Liver (tissue), 9 donors: ENCODE results near the gene SCN1B. TPM values are rescaled to one million over a fixed set of nuclear protein-coding genes. Genes with fewer than 3 reads are reported as not detected.

Experiments used
- DNase-seq: peaks from one replicate; pipeline ENCODE4 v3.0.0-alpha.2; 2017; ENCODE audit warnings: low spot score
- H3K27ac ChIP-seq, 2 donors: one replicate each; pipeline ENCODE4 v1.7.0; 2013; ENCODE audit warnings: inconsistent platforms in 2 of 2, low read length in 2 of 2, control low read depth in 1 of 2, low read depth in 1 of 2, mild to moderate bottlenecking in 1 of 2
- H3K27me3 ChIP-seq, 4 donors: one replicate each; pipeline versions ENCODE4 v1.6.1 to v1.7.0; 2013; ENCODE audit warnings: low read length in 3 of 4, inconsistent platforms in 1 of 4, mild to moderate bottlenecking in 1 of 4, moderate library complexity in 1 of 4; ENCODE audit not compliant: control insufficient read depth in 4 of 4, insufficient read depth in 4 of 4
- H3K36me3 ChIP-seq, 4 donors: one replicate each; pipeline versions ENCODE4 v1.6.1 to v1.7.0; 2013; ENCODE audit warnings: low read length in 3 of 4, mild to moderate bottlenecking in 3 of 4, low read depth in 1 of 4, moderate library complexity in 1 of 4; ENCODE audit not compliant: control insufficient read depth in 4 of 4, insufficient read depth in 3 of 4
- H3K4me1 ChIP-seq, 4 donors: one replicate each; pipeline versions ENCODE4 v1.6.1 to v1.7.0; 2013; ENCODE audit warnings: low read length in 3 of 4, mild to moderate bottlenecking in 3 of 4, moderate library complexity in 1 of 4; ENCODE audit not compliant: control insufficient read depth in 4 of 4, insufficient read depth in 4 of 4
- H3K4me3 ChIP-seq, 3 donors: one replicate each; pipeline versions ENCODE4 v1.6.1 to v1.7.0; 2013; ENCODE audit warnings: low read length in 3 of 3, control low read depth in 1 of 3, low read depth in 1 of 3, mild to moderate bottlenecking in 1 of 3
- H3K9ac ChIP-seq, 2 donors: one replicate each; pipeline ENCODE4 v1.7.0; 2013; ENCODE audit warnings: low read length in 2 of 2, mild to moderate bottlenecking in 2 of 2, moderate library complexity in 2 of 2, control low read depth in 1 of 2, low read depth in 1 of 2
- H3K9me3 ChIP-seq, 4 donors: one replicate each; pipeline versions ENCODE4 v1.6.1 to v1.7.0; 2013; ENCODE audit warnings: low read length in 3 of 4; ENCODE audit not compliant: control insufficient read depth in 4 of 4
- EGR1 ChIP-seq, 2 donors: IDR thresholded peaks; 2 replicates each; pipeline ENCODE4 v1.6.1; 2016 to 2018; ENCODE audit warnings: antibody characterized with exemption in 2 of 2, low read depth in 2 of 2
- FOXA1 ChIP-seq: IDR thresholded peaks from 2 replicates; pipeline ENCODE4 v1.6.1; 2016; ENCODE audit warnings: antibody characterized with exemption
- FOXA2 ChIP-seq: IDR thresholded peaks from 2 replicates; pipeline ENCODE4 v1.6.1; 2016; ENCODE audit warnings: antibody characterized with exemption
- GABPA ChIP-seq, 2 donors: IDR thresholded peaks in 1 of 2; conservative IDR thresholded peaks in 1 of 2; 2 replicates each; pipeline ENCODE4 v1.6.1; 2016; ENCODE audit warnings: antibody characterized with exemption in 2 of 2, mild to moderate bottlenecking in 1 of 2, moderate library complexity in 1 of 2
- HNF4A ChIP-seq, 2 donors: conservative IDR thresholded peaks; 2 replicates each; pipeline ENCODE4 v1.6.1; 2016; ENCODE audit warnings: antibody characterized with exemption in 2 of 2, mild to moderate bottlenecking in 2 of 2
- HNF4G ChIP-seq: IDR thresholded peaks from 2 replicates; pipeline ENCODE4 v1.6.1; 2016; ENCODE audit warnings: antibody characterized with exemption
- JUND ChIP-seq, 2 donors: IDR thresholded peaks; 2 replicates each; pipeline ENCODE4 v1.6.1; 2016; ENCODE audit warnings: antibody characterized with exemption in 2 of 2
- NR2F2 ChIP-seq: IDR thresholded peaks from 2 replicates; pipeline ENCODE4 v1.6.1; 2016; ENCODE audit warnings: antibody characterized with exemption
- RAD21 ChIP-seq, 2 donors: IDR thresholded peaks; 2 replicates each; pipeline ENCODE4 v1.6.1; 2016; ENCODE audit warnings: antibody characterized with exemption in 2 of 2, mild to moderate bottlenecking in 2 of 2
- RXRA ChIP-seq, 2 donors: IDR thresholded peaks; 2 replicates each; pipeline ENCODE4 v1.6.1; 2017 to 2018; ENCODE audit warnings: antibody characterized with exemption in 2 of 2, mild to moderate bottlenecking in 1 of 2
- SP1 ChIP-seq: IDR thresholded peaks from 2 replicates; pipeline ENCODE4 v1.6.1; 2018; ENCODE audit warnings: antibody characterized with exemption, mild to moderate bottlenecking
- TAF1 ChIP-seq: conservative IDR thresholded peaks from 2 replicates; pipeline ENCODE4 v1.6.1; 2016; ENCODE audit warnings: antibody characterized with exemption, mild to moderate bottlenecking
- YY1 ChIP-seq: IDR thresholded peaks from 2 replicates; pipeline ENCODE4 v1.6.1; 2016; ENCODE audit warnings: antibody characterized with exemption, mild to moderate bottlenecking
- WGBS: extraction: QIAGEN DNeasy Blood & Tissue Kit; methylation state at CpG from one replicate; pipeline ENCODE4 v1.1.7; 2013; 5-methylcytosine and 5-hydroxymethylcytosine counted together
- polyA plus RNA-seq, 2 donors: library from polyadenylated mRNA; stranded (reverse) in 1 of 2; unstranded in 1 of 2; fragments of 200-250 nt in 1 of 2; fragments of >200 nt in 1 of 2; fragmentation: Nextera tagmentation in 1 of 2; extraction: Ambion mirVana in 1 of 2; gene quantifications; one replicate each; pipeline versions ENCODE4 v1.2.1 to v1.2.3, GENCODE V29; 2013 to 2015
- total RNA-seq, 2 donors: library from RNA; depleted of rRNA; stranded (reverse); fragments of >200 nt; gene quantifications; one replicate each; pipeline ENCODE4 v1.2.3, GENCODE V29; 2014
- TF ChIP-seq, protein P1 (sequence below): IDR thresholded peaks from 2 replicates; pipeline ENCODE4 v1.6.1; 2016; ENCODE audit warnings: antibody characterized with exemption
- TF ChIP-seq, protein P2 (sequence below): IDR thresholded peaks from 2 replicates; pipeline ENCODE4 v1.6.1; 2016; ENCODE audit warnings: antibody characterized with exemption, mild to moderate bottlenecking
- TF ChIP-seq, protein P3 (sequence below): IDR thresholded peaks from 2 replicates; pipeline ENCODE4 v1.6.1; 2016; ENCODE audit warnings: antibody characterized with exemption
- TF ChIP-seq, protein P4 (sequence below): IDR thresholded peaks from 2 replicates; pipeline ENCODE4 v1.6.1; 2016; ENCODE audit warnings: antibody characterized with exemption
- TF ChIP-seq, protein P5 (sequence below): fragments of 150-350 bp; IDR thresholded peaks from 2 replicates; pipeline ENCODE4 v1.5.1; 2017; ENCODE audit warnings: improper control_type of control experiment, low read depth, low read length; ENCODE audit not compliant: missing input control
- donor health status: healthy.
- donor health status: healthy.
- donor health status: healthy.
- donor health status: healthy.
- donor health status: healthy.

SCN1B gene
- total and polyA plus RNA-seq, 4 donors = 1.6 to 5.8 (median 3.4) TPM

DNA sequence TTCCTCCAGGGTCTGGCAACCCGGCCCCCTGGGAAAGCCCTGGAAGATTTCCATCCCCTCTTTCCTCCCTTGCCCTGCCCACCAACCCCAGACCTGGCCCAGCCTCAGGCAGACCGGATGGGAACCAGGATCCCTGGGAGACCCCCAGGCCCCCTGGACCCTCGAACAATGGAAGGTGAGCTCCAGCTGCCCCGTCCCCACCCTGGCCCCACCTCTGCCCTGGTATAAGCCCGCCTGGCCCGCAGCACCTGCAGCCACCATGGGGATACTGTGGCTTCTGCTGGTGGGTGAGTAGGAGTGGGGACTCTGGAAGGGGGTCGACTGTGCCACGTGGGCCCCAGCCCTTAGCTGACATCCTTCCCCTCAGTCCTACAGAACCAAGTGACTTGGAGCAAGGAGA, 43.7 kb downstream of the SCN1B start:
- DNase-seq = no peak
- TF ChIP-seq, protein P1, sequence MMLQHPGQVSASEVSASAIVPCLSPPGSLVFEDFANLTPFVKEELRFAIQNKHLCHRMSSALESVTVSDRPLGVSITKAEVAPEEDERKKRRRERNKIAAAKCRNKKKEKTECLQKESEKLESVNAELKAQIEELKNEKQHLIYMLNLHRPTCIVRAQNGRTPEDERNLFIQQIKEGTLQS = no peak
- TF ChIP-seq, protein P2, sequence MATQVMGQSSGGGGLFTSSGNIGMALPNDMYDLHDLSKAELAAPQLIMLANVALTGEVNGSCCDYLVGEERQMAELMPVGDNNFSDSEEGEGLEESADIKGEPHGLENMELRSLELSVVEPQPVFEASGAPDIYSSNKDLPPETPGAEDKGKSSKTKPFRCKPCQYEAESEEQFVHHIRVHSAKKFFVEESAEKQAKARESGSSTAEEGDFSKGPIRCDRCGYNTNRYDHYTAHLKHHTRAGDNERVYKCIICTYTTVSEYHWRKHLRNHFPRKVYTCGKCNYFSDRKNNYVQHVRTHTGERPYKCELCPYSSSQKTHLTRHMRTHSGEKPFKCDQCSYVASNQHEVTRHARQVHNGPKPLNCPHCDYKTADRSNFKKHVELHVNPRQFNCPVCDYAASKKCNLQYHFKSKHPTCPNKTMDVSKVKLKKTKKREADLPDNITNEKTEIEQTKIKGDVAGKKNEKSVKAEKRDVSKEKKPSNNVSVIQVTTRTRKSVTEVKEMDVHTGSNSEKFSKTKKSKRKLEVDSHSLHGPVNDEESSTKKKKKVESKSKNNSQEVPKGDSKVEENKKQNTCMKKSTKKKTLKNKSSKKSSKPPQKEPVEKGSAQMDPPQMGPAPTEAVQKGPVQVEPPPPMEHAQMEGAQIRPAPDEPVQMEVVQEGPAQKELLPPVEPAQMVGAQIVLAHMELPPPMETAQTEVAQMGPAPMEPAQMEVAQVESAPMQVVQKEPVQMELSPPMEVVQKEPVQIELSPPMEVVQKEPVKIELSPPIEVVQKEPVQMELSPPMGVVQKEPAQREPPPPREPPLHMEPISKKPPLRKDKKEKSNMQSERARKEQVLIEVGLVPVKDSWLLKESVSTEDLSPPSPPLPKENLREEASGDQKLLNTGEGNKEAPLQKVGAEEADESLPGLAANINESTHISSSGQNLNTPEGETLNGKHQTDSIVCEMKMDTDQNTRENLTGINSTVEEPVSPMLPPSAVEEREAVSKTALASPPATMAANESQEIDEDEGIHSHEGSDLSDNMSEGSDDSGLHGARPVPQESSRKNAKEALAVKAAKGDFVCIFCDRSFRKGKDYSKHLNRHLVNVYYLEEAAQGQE = no peak
- TF ChIP-seq HNF4G = no peak
- 67% methylated on average over 8 of the region's 8 CpGs for WGBS
- Histone ChIP-seq H3K9ac (no peak overlapping the region), H3K27me3 (no peaks in the 10 kb centered on the region), H3K4me1 (no peaks in the 10 kb centered on the region), H3K4me3 (no peak overlapping the region), H3K9me3 (peaks cover 0 to 6% (median 2%) of the 10 kb centered on the region in 4 donors), H3K36me3 (no peaks in the 10 kb centered on the region), H3K27ac (no peak overlapping the region)

DNA sequence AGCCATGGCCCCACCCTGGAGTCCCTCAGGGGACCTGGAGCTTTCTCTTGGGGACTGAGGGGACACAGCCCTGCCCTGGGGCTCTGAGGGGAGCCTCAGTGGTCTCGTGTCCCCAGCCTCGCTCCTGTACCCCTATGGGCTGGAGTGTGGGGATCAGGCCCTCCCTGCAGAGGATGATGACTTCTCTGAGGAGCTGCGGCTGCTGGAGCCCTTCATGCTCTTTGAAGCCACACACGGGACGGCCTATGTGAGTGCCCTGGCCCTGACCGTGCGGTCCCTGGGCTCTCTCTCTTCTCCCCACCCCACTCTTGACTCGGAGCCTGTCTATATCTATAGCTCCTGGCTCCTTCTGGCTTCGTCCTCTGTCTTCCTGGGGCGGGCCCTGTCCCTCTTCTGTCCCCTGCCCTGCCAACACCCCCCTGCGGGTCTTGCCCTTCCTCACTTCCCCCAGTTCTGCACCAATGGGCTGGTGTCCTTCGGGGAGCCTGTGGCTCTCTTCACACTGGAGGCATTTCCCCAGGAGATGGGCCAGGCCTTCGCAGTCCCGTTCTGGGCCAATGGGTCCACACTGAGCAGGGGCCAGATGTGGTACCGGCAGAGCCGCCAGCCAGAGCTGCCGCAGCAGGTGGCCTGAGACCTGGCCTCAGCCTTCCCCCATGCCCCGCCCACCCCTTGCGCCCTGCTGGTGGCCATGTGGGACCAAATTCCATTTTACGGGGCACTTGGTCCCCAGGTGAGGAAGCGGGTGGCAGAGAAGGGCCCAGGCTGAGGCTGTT, 44.3 kb downstream of the SCN1B start:
- H3K4me1 ChIP-seq = no peaks in the 10 kb centered on the region
- WGBS = 92% methylated on average over 21 of the region's 21 CpGs
- H3K4me3 ChIP-seq = no peak overlapping the region
- peaks cover 0 to 6% (median 2%) of the 10 kb centered on the region in 4 donors for H3K9me3 ChIP-seq
- H3K27me3 ChIP-seq = no peaks in the 10 kb centered on the region
- H3K27ac ChIP-seq = no peak overlapping the region
- no peak for TF ChIP-seq JUND (IDR thresholded peaks at IDR 0.05)
- TF ChIP-seq YY1 = no peak
- no peak for TF ChIP-seq NR2F2
- TF ChIP-seq, protein P1 = no peak
- TF ChIP-seq, protein P3, sequence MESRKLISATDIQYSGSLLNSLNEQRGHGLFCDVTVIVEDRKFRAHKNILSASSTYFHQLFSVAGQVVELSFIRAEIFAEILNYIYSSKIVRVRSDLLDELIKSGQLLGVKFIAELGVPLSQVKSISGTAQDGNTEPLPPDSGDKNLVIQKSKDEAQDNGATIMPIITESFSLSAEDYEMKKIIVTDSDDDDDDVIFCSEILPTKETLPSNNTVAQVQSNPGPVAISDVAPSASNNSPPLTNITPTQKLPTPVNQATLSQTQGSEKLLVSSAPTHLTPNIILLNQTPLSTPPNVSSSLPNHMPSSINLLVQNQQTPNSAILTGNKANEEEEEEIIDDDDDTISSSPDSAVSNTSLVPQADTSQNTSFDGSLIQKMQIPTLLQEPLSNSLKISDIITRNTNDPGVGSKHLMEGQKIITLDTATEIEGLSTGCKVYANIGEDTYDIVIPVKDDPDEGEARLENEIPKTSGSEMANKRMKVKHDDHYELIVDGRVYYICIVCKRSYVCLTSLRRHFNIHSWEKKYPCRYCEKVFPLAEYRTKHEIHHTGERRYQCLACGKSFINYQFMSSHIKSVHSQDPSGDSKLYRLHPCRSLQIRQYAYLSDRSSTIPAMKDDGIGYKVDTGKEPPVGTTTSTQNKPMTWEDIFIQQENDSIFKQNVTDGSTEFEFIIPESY = no peak
- TF ChIP-seq HNF4G = no peak
- no peak for TF ChIP-seq EGR1 (IDR thresholded peaks at IDR 0.05; ENCODE audit: low read depth in 2 of 2)
- TF ChIP-seq FOXA1 = no peak
- no peak for TF ChIP-seq FOXA2
- TF ChIP-seq, protein P2 = no peak
- TF ChIP-seq SP1 = no peak
- TF ChIP-seq RXRA (IDR thresholded peaks at IDR 0.05) = no peak
- TF ChIP-seq, protein P4, sequence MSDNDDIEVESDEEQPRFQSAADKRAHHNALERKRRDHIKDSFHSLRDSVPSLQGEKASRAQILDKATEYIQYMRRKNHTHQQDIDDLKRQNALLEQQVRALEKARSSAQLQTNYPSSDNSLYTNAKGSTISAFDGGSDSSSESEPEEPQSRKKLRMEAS = no peak
- TF ChIP-seq RAD21 (IDR thresholded peaks at IDR 0.05) = no peak
- TF ChIP-seq TAF1 = no peak
- TF ChIP-seq, protein P5, sequence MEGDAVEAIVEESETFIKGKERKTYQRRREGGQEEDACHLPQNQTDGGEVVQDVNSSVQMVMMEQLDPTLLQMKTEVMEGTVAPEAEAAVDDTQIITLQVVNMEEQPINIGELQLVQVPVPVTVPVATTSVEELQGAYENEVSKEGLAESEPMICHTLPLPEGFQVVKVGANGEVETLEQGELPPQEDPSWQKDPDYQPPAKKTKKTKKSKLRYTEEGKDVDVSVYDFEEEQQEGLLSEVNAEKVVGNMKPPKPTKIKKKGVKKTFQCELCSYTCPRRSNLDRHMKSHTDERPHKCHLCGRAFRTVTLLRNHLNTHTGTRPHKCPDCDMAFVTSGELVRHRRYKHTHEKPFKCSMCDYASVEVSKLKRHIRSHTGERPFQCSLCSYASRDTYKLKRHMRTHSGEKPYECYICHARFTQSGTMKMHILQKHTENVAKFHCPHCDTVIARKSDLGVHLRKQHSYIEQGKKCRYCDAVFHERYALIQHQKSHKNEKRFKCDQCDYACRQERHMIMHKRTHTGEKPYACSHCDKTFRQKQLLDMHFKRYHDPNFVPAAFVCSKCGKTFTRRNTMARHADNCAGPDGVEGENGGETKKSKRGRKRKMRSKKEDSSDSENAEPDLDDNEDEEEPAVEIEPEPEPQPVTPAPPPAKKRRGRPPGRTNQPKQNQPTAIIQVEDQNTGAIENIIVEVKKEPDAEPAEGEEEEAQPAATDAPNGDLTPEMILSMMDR = no peak
- no peak for TF ChIP-seq GABPA (IDR thresholded peaks at IDR 0.05 in 1 of 2, conservative IDR thresholded peaks at IDR 0.05 in 1 of 2)
- no peak for TF ChIP-seq HNF4A (conservative IDR thresholded peaks at IDR 0.05)
- no peaks in the 10 kb centered on the region for H3K36me3 ChIP-seq
- DNase-seq = no peak
- H3K9ac ChIP-seq = no peak overlapping the region
